ENCODE measurements around the gene TPST1. TPM values are rescaled to one million over a fixed set of nuclear protein-coding genes. Genes with fewer than 3 reads are reported as not detected.

The TPST1 gene
- total RNA-seq, 1 donor, result 137 TPM

GRCh38 chr7:66376264-66376945, 171.3 kb downstream of the TPST1 start:
- H3K4me2 ChIP-seq (ENCODE audit: insufficient read depth, low read length), result no peak overlapping the region
- H3K36me3 ChIP-seq (ENCODE audit: insufficient read depth, low read length), result no peaks in the 10 kb centered on the region
- peak; percentile 52 for DNase-seq (ENCODE audit: insufficient read length, low spot score, missing footprints)
- H3K79me2 ChIP-seq (ENCODE audit: insufficient read depth, low read length), result no peaks in the 10 kb centered on the region
- H4K20me1 ChIP-seq (ENCODE audit: insufficient read depth, low read length), result no peaks in the 10 kb centered on the region
- no peak overlapping the region for H3K4me3 ChIP-seq (ENCODE audit: insufficient read depth, low read length)
- no peaks in the 10 kb centered on the region for H3K4me1 ChIP-seq (ENCODE audit: insufficient read depth, low read length)
- H3K27ac ChIP-seq (ENCODE audit: low read depth, low read length), result no peak overlapping the region
- no peaks in the 10 kb centered on the region for H3K27me3 ChIP-seq (ENCODE audit: insufficient read depth, low read length)
- H2AFZ ChIP-seq (ENCODE audit: low read length), result no peak overlapping the region
- H3K9me3 ChIP-seq (ENCODE audit: low read depth, low read length), result no peaks in the 10 kb centered on the region
- TF ChIP-seq CTCF (IDR thresholded peaks at IDR 0.05; ENCODE audit: extremely low read depth, low read depth, low read length), result no peak

GRCh38 chr7:66377045-66377444, 171.9 kb downstream of the TPST1 start:
- TF ChIP-seq CTCF (IDR thresholded peaks at IDR 0.05; ENCODE audit: extremely low read depth, low read depth, low read length), result no peak
- Histone ChIP-seq H3K79me2 (ENCODE audit: insufficient read depth, low read length) (no peaks in the 10 kb centered on the region), H3K4me3 (ENCODE audit: insufficient read depth, low read length) (no peak overlapping the region), H2AFZ (ENCODE audit: low read length) (no peak overlapping the region), H3K36me3 (ENCODE audit: insufficient read depth, low read length) (no peaks in the 10 kb centered on the region), H3K4me1 (ENCODE audit: insufficient read depth, low read length) (no peaks in the 10 kb centered on the region), H3K9me3 (ENCODE audit: low read depth, low read length) (no peaks in the 10 kb centered on the region), H3K27ac (ENCODE audit: low read depth, low read length) (no peak overlapping the region), H3K27me3 (ENCODE audit: insufficient read depth, low read length) (no peaks in the 10 kb centered on the region), H4K20me1 (ENCODE audit: insufficient read depth, low read length) (no peaks in the 10 kb centered on the region), H3K4me2 (ENCODE audit: insufficient read depth, low read length) (no peak overlapping the region)
- no peak for DNase-seq (ENCODE audit: insufficient read length, low spot score, missing footprints)

- Histone ChIP-seq H3K9me3 (ENCODE audit: low read depth, low read length) (no peaks in the 10 kb centered on the region), H3K4me2 (ENCODE audit: insufficient read depth, low read length) (no peak overlapping the region), H3K27me3 (ENCODE audit: insufficient read depth, low read length) (no peaks in the 10 kb centered on the region), H3K4me3 (ENCODE audit: insufficient read depth, low read length) (no peak overlapping the region), H3K4me1 (ENCODE audit: insufficient read depth, low read length) (no peaks in the 10 kb centered on the region), H3K27ac (ENCODE audit: low read depth, low read length) (no peak overlapping the region), H4K20me1 (ENCODE audit: insufficient read depth, low read length) (no peaks in the 10 kb centered on the region), H2AFZ (ENCODE audit: low read length) (no peak overlapping the region), H3K79me2 (ENCODE audit: insufficient read depth, low read length) (no peaks in the 10 kb centered on the region), H3K36me3 (ENCODE audit: insufficient read depth, low read length) (no peaks in the 10 kb centered on the region)
- no peak for TF ChIP-seq CTCF (IDR thresholded peaks at IDR 0.05; ENCODE audit: extremely low read depth, low read depth, low read length)
- no peak for DNase-seq (ENCODE audit: insufficient read length, low spot score, missing footprints)
Measured at GRCh38 chr7:66377714-66378113, 172.6 kb downstream of the TPST1 start.

GRCh38 chr7:66379542-66380160, 174.5 kb downstream of the TPST1 start:
- Histone ChIP-seq H2AFZ (ENCODE audit: low read length) (no peak overlapping the region), H3K27me3 (ENCODE audit: insufficient read depth, low read length) (no peaks in the 10 kb centered on the region), H3K27ac (ENCODE audit: low read depth, low read length) (peak overlapping the region; percentile 11), H3K79me2 (ENCODE audit: insufficient read depth, low read length) (no peaks in the 10 kb centered on the region), H3K9me3 (ENCODE audit: low read depth, low read length) (no peaks in the 10 kb centered on the region), H4K20me1 (ENCODE audit: insufficient read depth, low read length) (no peaks in the 10 kb centered on the region), H3K4me1 (ENCODE audit: insufficient read depth, low read length) (no peaks in the 10 kb centered on the region), H3K36me3 (ENCODE audit: insufficient read depth, low read length) (no peaks in the 10 kb centered on the region), H3K4me2 (ENCODE audit: insufficient read depth, low read length) (no peak overlapping the region), H3K4me3 (ENCODE audit: insufficient read depth, low read length) (no peak overlapping the region)
- peak; percentile 77 for DNase-seq (ENCODE audit: insufficient read length, low spot score, missing footprints)
- TF ChIP-seq CTCF (IDR thresholded peaks at IDR 0.05; ENCODE audit: extremely low read depth, low read depth, low read length), result no peak

Data from osteoblast (primary cell).